Epidermal melanocyte (primary cell): ENCODE data around the gene RORC.

ENCODE experiments used
- DNase-seq: peaks from one replicate; pipeline ENCODE4 v3.0.0; 2011; ENCODE audit warnings: low spot score; ENCODE audit not compliant: insufficient read length

Gene RORC

DNA sequence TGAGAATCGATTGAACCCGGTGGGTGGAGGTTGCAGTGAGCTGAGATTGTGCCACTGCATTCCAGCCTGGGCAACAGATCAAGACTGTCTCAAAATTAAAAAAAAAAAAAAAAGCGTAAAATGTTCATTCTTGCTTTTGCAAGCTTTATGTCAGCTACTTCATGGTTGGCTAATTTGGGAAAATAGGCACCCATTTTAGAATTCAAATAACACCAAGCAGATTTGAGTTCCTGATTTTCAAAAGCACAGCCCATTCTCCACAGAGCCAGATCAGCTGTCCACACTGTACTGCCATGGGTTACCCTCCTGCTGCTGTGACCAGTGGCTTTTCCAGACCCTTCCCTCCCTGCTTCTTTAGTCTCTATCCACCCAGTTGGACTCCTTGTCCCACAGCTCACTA, 17.5 kb upstream of the RORC start:
- no peak for DNase-seq

- DNase-seq = peak; percentile 73
Measured at GRCh38 chr1:151847867-151848596, 16.4 kb upstream of the RORC start.

GRCh38 chr1:151846686-151847237, 15.2 kb upstream of the RORC start:
- no peak for DNase-seq

DNA sequence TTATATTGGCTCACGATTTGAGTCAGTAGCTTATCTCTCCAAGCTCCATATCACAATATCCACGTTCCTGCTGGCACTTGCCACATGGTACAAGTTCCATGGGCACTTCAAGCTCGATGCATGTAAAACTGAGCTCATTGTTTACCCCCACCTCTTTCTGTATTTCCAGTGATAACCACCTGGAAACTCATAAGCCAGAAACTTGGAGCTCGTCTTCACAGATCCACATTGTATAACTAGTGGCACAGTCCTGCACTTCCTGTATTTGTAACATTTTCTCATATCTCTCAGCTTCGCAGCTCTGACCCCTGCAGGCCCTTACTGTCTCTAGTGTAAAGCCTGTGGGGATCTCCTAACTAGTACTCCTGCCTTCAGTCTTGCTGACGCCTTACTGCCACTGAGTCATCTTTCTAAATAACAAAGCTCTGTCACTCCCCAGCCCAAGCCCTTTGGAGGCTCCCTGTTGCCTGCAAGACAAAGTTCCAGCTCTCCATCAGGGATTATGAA, 14.5 kb upstream of the RORC start:
- no peak for DNase-seq

- no peak for DNase-seq
Measured at GRCh38 chr1:151843398-151843797, 11.8 kb upstream of the RORC start.

- no peak for DNase-seq
Measured at GRCh38 chr1:151841141-151841540, 9.5 kb upstream of the RORC start.

- DNase-seq = no peak
Measured at GRCh38 chr1:151840421-151840820, 8.8 kb upstream of the RORC start.

DNA sequence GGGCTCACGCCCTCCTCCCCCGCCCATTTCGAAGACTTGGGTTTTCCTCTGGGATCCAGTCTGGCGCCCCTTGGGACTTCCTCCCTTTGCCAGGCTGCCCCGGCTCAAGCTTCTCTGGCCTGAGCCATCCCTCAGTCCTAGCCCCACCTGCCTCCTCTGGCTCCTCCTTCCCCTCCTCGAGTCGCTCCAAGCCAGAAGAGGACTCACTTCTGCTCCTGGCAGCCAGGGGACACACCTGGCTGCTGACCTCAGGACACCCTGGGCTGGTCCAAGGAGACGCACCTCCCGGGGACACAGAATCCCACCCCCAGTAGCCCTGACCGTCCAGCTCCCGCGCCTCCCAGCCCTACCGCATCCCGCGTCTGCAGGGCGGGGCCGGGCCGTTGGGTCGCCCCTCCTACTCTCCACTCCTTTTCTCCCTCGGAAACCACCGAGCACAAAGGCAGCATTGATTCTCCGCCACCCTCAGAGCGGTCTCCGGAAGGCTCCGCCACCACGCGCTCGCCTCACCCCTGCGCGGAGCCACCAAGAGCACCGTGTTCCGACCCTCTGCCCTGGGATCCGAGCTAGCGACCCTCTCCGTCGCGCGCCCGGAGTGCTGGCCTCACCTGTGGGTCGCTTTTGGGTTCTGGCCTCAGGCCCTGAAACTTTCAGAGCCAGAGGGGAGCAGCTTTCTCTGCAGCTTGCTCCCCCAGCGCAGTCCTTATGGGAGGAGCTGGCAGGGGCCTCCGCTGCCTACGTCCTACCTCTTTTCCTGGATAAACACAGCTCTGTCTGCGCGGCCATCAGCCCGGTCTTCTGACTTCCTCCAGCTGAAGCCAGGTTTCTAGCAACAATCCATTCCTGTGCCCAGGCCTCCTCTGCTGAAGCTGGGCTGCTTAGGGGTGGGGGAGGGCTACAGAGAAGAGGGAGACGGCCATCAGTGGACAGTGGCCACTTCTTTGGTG, 8.1 kb upstream of the RORC start, which contains the start of gene C2CD4D:
Gene C2CD4D (minus strand): TSS at position 364 of the 947 bp plus-strand sequence. CDS start 831 bp downstream, outside the sequence.
- peak; percentile 92 for DNase-seq

DNA sequence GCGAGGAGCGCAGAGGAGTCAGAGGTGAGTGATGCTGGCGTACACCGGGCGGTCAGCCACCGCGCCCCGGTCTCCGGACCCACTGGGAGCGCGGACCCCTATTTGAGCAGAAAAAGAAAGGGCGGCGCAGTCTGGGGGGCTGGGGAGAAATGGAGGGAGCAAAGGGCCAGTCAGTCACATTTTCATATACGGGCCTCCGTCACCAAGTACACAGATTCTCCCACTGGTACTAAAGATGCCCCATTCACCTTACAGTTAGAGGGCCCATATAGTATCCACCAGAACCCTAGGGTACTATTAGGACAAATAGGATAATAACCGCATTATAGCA, 7.4 kb upstream of the RORC start:
- DNase-seq = no peak

DNA sequence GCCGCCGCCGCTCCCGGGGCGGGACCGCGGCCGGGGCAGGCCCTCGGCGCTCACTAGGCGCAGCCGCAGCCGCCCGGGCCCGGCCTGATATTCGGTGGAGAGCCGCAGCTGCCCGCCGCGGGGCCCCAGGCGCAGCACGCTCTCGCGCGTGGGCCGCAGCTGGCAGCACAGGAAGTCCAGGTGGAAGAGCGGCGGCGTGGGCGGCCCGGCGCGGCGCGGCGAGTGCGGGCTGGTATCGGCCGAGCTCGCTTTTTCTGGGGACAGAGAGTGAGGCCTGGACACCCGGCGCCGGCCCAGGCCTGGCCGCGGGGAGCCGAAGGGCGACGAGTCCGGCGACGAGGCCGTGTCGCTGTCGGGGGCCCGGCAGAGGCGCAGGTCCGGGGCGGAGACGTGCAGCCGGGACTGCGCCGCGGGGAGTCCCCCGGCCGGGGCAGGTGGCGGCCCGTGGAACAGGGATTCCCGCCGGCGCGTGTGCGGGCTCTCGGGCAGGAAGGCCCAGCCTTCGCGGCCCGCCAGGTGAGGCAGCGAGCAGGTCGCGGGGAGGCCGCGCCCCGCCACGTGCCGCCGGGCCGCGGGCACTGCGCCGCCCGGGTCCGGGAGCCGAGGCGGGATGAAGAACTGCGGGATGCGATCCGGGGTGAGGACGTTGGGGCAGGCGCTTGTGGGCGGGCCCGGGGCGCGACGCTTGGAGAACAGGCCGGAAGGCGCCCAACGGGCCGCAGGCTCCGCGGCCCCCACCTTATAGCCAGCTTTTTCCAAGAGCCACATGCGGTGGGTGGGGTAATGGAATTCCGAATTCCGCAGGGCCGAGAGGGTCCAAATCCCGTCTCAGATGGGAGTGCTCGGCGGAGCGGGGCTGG, 6.8 kb upstream of the RORC start:
- DNase-seq = no peak

GRCh38 chr1:151837884-151838221, 6.3 kb upstream of the RORC start:
- DNase-seq = no peak

DNA sequence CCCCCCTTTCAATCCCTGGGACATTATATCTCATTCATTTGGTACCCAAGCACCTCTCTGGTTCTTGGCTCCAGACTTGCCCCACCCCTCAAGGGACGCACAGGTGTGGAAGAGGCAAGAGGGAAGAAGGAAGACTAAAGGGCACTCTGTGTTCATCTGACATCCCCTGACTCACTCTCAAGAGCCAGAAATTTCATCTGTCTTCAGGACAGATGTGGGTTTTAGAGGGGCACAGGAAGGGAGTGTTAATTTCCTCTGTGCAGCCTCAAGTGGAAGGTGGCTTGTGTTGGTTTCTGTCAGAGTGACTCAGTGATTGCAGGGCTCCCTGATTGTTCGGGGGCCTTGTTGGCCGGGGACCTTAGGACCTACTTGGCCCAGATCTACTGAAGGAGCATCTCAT, 5.6 kb upstream of the RORC start:
- DNase-seq = no peak

DNA sequence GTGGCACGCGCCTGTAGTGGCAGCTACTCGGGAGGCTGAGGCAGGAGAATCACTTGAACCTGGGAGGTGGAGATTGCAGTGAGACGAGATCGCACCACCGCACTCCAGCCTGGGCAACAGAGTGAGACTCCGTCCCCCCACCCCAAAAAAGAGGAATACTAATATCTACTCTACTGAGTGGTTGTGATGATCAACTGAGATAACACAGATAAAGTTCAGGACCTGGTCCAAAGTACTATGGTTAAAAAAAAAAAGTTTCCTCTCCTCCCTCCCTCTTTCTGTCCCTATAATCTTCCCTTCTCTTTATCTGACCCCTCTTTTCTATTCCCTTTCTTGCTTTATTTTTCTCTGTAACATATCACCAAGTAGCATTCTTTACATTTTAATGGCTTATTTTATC, 4.0 kb upstream of the RORC start:
- DNase-seq = no peak

DNA sequence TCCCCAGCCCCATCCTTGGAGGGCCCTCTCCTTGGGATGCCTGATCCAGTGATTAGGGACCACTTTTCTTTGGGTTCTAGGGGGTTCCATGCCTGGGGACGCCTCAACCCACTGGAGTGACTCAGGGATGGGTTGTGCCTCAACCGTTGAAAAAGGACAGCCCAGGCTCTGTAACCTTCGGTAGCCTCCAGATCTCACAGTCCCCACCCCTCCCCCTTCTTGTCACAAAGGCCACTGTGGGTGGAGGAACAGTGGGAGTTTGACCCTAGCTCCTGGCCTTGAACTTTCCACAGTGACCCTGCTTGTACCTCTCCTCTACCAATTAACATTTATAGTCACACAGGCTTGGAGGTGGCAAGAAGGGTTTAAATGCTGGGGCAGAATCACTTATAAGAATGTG, 2.6 kb upstream of the RORC start:
- no peak for DNase-seq

- DNase-seq = no peak
Measured at GRCh38 chr1:151833172-151833900, 1.7 kb upstream of the RORC start.

DNA sequence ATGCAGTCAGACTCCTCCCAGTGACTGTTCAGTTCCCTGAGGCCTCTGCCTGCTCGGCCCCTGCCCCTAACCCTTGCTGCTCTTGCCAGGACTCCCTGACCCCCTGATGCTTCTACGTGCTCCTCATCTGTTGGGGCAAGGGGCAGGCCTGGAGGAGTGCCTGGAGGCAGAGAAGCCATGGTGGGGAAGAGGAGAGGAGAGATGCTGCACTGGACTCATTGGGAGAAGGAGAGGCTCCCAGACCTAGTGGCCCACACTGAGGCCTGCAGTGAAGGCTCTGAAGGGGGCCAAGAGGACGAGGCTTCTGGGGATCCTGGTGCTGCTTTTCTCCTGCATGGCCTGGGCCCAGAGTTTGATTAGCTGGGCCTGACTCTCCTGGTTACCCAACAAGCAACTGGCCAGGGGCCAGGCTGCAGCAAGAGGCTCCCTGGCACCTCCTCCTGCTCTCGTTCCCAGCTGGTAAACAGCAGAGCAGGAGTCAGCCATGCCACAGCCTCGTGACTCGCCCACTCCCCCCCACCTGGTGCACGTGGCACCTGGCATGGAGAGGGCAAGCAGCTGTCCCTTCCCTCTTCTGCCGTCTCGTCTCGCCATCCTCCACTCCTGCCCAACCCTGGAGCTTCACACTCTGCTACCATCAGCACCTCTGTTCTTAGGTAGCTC, 847 bp upstream of the RORC start:
- no peak for DNase-seq

GRCh38 chr1:151831256-151831591, 378 bp downstream of the RORC start:
- no peak for DNase-seq

- no peak for DNase-seq
Measured at GRCh38 chr1:151830055-151830454, 1.5 kb downstream of the RORC start.

DNA sequence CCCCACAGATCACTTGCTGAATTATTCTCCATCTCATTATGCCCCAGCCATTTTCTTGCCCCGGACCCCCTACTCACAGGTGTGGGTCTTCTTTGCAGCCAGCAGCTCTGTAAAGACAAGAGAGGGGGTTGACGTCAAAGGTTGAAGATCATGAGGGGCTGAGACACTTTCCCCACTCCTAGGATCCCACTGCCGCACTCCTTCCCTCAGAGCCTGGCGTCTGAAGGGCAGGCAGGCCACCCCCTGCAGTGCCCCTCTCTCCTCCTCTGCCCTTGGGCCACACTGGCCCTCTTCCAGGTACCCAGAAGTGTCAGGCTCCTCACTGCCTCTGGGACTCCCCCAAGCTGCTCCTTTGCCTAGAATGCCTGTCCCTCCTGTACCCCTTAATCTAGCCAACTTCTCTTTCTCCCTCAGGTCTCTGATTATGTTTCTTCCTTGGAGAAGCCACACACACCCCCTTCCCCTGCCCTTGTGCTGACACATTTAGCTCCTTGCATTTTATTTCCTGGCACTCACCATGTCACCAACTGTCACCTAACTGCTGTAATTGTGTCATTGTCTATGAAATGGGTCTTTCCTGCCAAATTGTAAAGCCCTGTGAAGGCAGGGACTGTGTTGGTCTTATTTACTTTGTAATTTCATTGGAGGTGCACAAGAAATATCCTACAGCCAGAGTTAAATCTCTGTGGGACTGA, 2.1 kb downstream of the RORC start:
- DNase-seq = no peak

DNA sequence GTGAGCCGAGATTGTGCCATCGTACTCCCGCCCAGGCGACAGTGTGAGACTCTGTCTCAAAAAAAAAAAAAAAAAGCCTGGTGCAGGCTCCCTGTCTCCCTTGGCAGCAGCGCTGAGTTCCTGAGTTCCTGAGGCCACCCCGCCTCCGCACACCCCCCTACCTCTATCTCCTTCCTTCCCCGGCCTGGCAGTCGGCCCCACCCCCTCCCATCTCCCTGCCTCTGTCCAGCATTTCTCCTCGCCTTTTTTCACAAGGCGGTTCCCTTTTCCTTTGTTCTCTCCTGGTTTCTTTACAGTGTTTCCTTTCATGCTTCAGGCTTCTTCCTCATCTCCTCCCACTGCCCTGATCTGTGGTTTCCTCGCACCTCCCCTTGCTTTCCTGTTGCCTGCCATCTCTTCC, 2.7 kb downstream of the RORC start:
- DNase-seq = peak; percentile 68
